Activated CD4-positive, alpha-beta T cell treated with anti-CD3 and anti-CD28 coated beads, Interleukin-2, amount 50 U/mL, for 1 hour (primary cell): Measurements from ENCODE around the gene ATP10A.

Experiments used
- DNase-seq: peaks from one replicate; pipeline ENCODE4 v3.0.0-alpha.2; 2020

The ATP10A gene

GRCh38 chr15:25812845-25813244 lies 50.3 kb downstream of the ATP10A start:
- DNase-seq, result no peak

GRCh38 chr15:25812073-25812472 lies 51.1 kb downstream of the ATP10A start:
- no peak for DNase-seq

DNA sequence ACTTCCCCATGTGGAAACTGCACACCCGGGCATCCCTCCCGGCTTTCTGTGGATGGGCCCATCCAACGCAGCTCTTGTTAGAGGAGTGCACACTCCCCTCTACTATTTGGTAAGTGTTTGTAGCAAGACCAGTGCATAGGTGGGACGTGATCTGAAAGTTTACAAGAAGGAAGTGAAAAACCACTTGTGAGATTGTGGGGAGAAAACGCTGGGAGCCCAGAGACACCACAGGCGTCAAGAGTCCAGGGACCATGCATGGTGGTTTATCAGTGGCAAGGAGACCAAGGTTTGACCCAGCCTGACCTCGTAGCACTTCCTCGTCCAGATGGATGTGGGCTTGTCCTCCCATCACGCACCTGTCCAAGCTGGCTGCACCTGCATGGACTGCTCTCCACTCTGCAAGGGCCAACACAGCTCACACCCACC lies 51.6 kb downstream of the ATP10A start:
- no peak for DNase-seq

- DNase-seq, result peak; percentile 33
Measured at GRCh38 chr15:25810631-25811091, 52.5 kb downstream of the ATP10A start.

DNA sequence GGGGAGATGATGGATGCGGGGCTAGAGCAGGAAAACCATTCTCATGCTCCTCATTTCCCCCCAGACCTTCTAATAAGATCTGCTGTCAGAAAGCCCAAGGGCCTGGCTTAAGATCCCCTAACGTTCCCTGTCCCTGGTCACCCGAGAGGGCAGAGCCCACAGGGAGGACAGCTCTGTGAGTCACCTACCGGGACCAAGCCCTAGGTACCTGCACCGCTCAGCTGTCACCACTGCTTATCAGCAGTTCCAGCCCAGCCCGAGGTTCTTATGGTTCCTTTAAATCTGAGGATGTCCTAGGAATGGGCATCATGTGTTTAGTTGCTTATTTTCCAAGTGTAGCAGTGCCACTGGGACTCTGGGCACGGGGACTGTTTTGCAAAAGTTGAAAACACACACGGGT lies 53.0 kb downstream of the ATP10A start:
- DNase-seq, result no peak

GRCh38 chr15:25807063-25807462 lies 56.1 kb downstream of the ATP10A start:
- no peak for DNase-seq

DNA sequence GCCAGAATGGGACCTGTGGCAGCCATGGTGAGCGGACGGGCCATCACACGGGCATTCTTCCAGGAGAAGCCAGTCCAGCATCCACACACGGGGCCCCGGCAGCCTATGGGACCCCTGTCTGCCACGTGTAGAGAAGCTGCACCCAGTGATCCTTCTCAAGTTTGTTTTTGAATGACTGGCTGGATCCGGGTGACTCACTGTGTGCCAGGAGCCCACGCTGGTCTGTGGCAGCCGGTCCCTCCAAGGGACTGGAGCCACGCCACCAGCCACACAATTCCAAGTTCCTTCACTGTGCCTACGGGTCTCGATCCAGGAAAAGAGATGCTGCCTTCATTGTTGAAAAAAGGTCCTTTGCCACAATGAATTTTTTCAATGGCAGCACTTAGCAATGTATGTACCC lies 58.1 kb downstream of the ATP10A start:
- DNase-seq, result no peak

GRCh38 chr15:25804451-25804850 lies 58.7 kb downstream of the ATP10A start:
- no peak for DNase-seq

GRCh38 chr15:25803541-25803940 lies 59.6 kb downstream of the ATP10A start:
- no peak for DNase-seq

- DNase-seq, result no peak
Measured at GRCh38 chr15:25803036-25803435, 60.1 kb downstream of the ATP10A start.

DNA sequence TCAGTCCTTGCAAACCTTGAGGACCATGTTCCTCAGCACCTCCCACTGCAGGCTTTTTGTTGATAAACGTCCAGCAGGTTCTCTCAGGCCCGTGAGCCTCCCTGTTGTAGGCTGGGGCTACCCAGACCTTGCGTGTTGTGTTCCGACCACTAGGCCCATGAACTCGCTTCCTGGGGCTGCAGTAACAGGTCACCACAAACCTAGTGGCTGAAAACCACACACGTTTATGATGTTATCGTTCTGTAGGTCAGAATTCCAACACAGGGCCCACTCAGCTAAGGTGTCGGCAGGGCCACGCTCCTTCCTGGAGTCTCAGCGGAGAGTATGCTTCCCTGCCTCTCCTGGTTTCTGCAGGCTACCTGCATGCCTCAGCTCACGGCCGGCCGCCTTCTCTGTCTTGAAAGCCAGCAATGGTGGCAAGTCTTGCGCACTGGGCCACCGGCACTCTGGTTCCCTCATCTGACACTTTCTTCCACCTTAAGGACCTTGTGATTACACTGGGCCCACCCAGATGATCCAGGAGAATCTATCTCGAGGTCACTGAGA lies 60.8 kb downstream of the ATP10A start:
- no peak for DNase-seq

DNA sequence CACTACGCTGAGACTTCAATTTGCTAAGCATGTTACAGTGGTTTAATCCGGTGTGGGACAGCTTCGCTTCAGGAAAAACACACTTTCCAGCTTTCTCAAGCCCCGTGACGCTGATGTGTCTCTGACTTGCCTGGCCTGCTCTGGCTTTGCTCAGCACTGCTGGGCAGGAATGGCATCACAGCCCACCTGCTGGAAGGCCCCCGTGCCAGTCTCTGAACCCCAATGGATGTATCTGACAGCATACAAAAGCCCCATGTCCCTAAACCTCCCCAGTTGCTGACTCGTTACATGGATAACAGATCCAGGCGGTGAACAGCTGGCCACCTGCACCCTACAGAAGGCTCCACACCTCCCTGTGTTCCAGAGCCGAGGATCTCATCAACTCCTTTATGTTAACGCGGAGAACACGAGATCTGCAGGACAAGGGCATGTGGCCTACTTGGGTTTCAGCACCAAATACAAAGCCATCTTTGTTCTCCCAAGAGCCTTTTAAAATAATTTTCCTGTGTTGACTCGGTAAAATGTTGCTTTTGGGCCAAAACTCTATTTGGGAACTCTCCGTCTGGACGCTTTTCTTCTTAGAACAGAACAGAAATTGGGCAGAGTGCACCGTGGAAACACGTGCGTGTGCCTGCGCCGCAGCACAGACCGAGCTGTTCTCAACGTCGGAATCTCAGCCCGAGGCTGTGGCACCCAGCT lies 61.4 kb downstream of the ATP10A start:
- no peak for DNase-seq

- no peak for DNase-seq
Measured at GRCh38 chr15:25800761-25801515, 62.2 kb downstream of the ATP10A start.

DNA sequence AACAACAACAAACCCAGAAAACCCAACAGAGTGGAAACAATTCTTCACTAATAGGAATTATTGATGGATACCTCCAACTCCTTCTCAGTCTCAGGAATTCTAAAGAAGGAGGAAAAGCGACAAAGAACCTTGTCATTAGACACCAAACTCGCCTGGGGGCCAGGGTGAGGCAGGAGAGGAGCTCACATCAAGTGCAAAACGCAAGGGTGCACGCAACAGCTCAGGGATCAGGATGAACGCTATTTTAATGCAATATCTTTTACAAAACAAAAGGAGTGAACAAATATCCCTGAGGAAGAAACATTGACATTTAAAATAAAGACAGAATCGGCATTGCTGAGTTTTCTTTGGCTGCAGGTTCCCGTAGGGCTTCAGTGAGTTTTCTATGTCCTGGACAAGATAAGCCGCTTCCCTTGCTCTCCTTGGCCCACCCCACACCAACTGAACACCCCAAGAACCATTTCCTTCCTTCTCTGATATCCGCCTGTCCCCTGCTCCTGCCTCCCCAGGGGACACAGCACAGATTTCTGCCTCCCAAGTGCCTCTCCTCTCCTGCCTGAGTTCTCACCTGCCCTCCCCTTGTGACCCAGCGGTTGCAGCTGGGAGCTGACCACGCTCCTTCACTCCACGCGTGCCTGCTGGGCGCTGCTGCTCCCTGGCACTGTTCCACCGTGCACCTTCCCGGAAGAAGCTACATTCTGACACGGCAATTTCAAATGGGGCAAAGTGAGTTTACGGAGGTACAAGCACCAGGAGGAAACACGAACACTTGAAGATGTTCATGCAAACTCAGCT lies 63.0 kb downstream of the ATP10A start:
- no peak for DNase-seq

DNA sequence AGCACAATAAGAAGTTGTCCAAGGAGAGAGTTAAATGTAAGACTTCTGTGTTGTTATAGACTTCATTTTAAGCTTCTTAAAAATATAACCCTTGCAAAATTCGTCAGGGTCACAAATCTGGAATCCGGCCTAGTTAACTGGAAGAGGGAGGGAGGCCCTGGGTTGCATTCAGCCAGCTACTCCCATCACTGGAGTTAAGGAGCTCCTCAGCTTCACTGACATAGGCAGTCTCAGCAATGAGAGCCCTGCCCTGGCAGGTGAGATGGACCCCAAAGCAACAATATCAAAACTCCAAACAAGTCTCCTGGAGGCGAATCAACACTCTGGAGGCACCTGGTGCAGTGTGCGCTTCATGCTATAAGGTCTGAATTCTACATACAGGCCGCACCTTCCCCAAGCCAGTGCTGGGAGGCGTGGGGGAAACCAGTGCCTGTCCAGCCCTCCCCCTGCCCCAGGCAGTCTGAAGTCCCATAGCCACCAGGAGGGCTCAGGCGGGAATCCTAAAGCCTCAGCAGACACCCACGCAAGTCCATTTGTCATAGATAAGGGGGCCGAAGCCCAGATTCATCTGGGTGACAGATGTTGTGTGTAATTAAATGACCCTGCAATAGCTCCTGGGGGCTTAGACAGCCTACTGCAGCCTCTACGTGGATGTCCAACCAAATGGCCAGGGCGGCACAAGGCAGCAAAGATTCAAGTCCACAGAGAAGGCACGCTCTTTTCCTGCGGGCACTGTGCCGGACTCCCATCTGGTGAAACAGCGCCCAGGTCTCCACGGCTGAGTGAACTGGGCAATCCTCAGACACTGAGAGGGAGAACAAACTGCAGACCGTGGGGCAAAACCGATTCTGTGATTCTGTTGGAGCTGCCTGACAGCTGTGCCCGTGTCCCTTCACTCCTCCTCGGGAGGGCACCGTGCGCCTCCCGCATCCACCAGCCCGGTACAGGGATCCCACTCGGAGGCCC lies 64.9 kb downstream of the ATP10A start:
- DNase-seq, result no peak

- DNase-seq, result no peak
Measured at GRCh38 chr15:25797511-25797935, 65.6 kb downstream of the ATP10A start.

- no peak for DNase-seq
Measured at GRCh38 chr15:25797035-25797434, 66.1 kb downstream of the ATP10A start.

DNA sequence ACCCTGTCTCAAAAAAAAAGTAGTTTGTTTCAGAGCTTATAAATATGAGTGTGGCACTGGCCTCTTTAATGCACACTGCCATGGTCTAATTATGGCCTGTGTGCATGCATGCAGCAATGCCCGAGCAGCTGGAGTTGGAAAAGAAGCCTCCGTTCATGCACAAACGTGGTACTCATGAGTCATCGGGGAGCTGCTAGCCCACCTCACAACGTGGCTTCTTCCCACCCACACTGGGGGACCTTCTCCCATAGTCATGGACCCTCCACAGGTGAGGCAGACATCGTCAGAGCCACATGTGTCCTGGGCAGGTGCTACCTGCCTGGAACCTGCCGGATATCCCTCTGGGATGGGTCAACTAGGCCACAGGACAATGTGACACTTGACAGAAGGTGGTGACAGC lies 66.7 kb downstream of the ATP10A start:
- DNase-seq, result no peak

- DNase-seq, result no peak
Measured at GRCh38 chr15:25795712-25796111, 67.4 kb downstream of the ATP10A start.

- DNase-seq, result no peak
Measured at GRCh38 chr15:25795061-25795460, 68.1 kb downstream of the ATP10A start.

GRCh38 chr15:25793354-25794050 lies 69.6 kb downstream of the ATP10A start:
- DNase-seq, result no peak
